ENCODE data around the gene NHSL2.
A peak's percentile ranks its signal among the peaks of the same experiment; 100 is the strongest.
"Not testable (repeated sequence)": the region's sequence is repeated elsewhere in the genome, so short reads cannot be mapped to it uniquely, and the experiment has no call there.

NHSL2 gene

DNA sequence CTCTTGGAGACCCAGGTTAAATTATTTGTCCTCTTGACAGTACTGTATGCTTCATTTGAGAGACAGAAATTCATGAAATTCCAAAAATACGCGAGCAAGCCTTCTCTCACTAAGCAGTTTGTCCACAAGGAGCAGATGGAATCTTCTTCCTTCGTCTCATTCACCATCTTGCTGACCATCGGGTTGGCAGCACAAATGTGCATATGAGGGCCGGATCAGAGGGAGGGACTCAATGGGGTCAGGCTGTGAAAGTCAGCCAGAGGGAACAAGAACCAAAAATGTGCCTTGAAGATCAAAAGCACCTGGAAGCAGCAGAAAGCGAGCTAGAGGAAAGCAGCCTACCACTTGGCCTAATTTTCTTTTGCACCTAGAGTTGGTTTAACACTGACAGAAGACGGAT lies 16.4 kb downstream of the NHSL2 start:
- no peak for DNase-seq

DNA sequence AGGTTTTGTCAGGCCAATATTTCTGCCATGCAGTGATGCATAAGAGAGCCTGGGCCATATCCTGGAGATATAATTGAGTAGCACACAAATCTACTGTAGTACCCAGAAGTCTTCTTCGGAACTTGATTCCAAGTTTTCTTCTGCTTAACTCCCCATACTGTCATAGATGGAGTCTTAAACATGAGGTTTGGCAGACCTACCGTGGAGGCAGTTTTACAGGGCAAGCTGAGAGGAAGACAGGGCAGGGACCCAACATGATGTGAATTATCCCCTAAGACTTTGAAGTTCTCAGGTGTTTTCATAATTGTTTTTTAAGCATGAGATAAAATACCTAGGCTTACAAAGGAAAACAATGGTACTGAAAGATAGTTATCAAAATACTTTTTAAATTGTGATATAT lies 18.2 kb downstream of the NHSL2 start:
- no peak for DNase-seq

DNA sequence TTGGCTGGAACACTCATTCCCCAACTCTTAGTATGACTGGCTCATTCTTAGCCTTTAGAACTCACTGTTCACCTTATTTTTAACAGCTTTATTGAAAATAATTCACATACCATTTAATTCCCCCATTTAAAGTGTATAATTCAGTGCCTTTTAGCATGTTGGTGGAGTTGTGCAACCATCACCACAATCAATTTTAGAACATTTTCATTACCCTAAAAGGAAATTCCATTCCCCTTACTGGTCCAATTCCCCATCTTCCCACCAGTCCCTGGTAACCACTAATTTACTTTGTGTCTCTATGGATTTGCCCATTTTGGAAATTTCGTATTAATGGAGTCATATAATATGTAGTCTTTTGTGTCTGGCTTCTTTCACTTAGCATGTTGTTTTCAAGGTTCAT lies 19.7 kb downstream of the NHSL2 start:
- DNase-seq: no peak

DNA sequence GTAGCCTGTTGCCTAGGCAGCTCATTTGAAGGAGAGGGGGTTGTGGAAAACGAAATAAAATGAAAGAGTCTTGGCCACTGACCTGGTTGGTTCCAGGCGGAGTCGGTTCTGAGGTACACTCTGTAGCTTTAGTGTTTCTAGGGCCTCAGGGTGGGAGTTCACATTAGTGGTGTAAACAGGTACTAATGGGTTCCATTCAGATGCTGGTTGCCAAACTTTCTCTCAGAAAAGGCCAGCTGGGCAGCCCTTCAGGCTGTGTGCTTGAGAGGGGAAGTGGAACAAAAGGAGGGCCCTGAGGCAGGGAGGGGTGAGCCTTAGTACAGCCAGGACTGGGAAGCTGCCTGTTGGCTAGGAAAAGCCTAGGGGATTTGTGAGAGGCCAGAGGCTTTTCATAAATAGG lies 24.8 kb downstream of the NHSL2 start:
- DNase-seq: no peak

DNA sequence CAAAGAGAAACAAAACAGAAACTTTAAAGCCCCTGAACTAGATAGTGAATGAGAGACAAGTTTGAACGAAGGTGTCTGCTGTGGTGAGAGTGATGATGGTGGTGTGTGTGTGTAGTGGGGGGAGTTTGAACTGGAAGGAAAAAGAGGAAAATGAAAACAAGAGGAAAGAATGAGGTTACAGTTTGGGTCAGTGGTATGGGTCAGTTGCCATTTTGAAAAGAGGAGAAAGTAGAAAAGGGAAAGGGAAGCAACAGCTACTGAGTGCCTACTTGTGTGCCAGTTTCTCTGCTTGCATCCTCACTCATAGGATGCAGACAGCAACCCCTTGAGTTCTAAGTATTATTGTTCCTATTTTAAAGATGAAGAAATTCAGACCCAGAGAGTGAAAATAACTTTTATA lies 26.0 kb downstream of the NHSL2 start:
- DNase-seq: no peak

DNA sequence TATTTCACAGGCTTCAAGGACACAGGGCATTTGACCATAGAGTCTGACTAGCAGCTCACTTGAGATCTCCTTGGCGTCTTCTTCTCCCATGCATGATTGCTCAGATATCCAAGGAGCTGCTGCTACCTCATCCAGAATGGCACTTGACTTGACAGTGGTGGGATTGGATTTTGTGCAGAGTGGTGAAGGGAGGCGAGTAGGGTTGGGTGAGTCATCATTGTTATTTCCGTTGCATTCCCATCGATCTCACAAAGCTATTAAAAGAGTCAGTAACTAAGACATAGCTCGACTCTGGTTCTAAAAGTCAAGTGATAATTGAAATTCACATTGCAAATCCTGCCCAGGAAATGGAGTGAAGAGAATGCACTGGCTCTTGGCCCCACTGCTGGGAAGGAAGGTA lies 27.7 kb downstream of the NHSL2 start:
- DNase-seq: no peak

DNA sequence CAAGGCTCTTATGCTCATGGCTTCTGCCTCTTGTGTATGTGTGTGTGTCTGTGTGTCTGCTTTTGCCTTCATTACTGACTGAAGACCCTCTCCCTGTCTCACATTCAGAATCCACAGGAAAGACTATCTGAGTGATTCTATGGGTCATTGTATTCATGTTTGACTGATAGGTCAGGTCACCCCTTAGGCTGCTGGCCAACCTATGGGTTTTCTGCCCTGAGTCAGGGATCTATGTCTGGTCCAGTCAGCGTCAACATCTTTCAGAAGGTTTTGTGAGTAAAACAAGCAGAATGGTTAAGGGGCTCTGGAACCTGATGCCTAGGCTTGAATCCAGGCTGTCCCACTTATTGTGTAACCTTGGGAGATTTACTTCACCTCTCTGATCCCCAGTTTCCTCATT lies 30.5 kb downstream of the NHSL2 start:
- DNase-seq: no peak

DNA sequence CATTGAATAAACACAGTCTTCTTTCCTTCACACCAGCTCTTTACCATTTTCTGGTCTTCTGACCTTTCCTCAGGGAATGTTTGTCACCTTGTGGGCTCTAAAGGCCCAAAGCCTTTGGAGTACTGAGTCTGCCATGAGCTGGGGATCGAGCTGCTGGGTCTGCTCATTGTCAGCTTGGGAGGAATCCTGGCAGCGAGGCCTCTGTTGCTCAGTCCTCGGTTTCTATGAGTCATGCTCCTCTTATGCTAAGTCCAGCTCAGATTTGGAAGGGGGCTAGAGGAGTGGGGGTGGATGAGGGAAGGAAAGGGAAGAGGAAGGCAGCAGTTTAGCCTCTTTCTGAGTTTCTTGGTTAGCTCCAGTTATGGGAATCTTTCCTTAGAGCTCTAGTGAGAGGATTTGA lies 31.1 kb downstream of the NHSL2 start:
- DNase-seq: no peak

DNA sequence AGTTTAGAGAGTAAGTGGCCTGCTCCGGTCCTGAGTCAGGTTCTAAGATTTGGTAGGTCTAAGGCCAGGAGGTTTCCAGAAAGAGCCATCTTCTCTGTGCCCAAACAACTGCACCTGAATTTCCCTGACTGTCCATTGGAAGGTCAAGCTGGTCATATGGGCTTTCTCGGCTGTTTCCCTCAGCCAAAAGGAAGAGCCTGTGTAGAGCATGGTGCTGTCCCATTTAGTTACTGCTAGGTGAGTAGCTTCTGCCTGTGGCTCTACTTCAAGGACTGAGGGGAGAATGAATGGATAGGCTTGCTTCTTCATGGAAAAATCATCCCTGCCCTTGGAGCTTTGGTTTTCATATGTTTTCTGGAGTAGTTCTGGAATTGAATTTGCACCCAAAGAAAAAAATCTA lies 33.7 kb downstream of the NHSL2 start:
- DNase-seq: no peak

DNA sequence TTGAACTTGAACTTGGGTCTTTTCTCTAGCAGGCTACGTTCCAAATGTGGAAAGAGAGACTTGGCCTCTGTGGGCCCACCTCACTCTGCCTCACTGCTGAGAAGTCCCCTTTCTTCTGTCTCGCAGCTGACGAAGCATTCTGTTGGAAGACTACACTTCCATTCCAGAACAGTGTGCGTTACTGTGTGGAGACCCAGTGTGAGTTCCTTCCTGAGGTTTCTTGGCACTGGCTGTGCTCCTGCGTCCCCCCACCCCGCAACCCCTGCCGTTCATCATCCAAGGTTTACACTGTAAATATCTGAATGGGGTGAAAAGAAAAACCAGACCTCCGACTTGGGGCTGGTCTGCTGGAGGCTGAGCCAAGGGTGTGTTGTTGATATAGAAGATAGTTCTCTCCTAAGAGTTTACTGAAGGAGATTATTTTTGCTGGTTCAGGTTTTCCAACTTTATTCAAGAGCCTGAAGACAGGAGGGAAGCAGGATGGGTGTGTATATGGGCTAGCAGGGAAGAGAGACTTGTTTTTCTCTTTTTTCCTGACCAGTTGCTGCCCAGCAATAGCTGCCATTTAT lies 34.7 kb downstream of the NHSL2 start:
- no peak for DNase-seq

DNA sequence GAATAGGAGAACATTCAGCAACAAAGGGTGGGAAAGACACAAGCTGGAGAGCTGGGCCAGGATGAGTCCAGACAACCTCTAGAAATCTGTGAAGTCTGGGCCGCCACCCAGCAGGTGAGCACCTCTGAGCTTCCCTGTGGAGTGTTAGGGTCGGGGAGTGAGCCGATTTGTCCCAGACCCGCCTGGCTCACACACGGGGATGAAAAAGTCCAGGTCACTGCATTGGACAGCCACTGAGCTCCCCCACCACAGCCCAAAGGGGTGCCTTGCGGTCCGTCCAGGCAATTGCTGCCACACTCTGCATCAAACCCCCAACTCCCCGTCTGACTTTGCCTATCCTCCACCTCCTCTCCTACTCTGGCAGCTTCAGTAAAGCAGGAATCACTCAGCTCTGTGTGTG lies 38.7 kb downstream of the NHSL2 start:
- DNase-seq: no peak

DNA sequence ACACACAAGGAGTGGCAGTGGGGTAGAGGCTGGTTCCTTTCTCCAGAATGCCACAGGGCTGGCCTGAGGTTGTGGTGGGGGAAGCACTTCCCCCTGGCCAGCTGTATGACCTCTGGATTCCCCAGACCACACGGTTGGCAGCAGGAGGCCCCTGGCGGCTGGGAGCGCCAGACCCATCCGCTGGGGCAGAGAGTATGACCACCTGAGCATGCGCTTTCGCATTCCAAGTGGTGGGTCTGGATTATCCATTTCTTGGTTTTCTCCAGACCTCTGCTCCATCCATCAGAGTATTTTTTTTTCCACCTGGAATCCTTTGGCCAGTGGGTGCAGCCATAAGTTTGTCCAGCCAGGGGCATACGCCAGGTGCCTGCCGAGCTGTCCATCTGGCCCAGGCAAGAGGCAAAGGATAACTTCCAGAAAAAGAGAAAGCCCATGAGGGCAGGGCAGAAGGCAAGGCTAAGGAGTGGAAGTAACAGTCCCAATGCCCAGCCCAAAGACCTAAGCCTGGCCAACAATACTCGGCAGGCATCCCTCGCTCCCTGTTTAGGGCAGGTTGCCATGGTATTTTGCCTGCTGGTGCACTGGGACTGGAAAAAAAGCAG lies 39.3 kb downstream of the NHSL2 start:
- DNase-seq: no peak

DNA sequence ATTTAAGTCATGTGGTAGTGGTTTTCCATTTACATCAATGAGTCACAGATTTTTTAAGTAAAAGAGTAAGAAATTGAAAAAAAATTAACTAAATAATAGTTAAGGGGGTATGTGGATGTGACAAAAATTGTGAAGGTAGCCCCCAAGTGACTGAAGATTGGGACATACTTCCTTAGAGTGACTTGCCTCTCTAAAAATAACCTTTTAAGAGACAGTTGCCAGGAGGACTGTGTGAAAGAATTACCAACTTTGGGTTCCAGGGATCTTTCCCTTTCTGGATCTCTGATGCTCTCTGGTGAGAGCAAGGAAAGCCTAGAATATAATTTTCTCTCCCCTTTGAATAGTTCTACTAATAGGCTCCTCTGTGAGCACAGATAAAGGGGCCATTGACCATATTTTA lies 42.7 kb downstream of the NHSL2 start:
- no peak for DNase-seq

DNA sequence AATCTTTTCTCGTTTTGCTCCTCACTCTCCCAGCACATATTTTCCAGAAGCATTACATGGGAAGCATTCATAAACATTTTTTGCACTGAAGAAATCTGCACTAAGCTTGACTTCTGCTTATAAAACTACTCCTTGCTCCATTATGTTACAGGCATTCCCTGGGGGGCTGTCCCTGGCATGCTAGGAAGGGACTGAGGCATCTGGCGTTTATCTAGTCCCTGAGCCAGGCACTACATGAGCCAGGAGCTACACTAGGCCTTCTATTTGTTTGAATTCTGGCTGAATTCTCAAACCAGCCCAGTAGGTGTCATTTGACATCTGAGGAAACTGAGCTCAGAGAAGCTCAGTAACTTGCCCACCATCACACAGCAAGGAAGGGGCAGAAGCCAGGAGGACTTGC lies 43.3 kb downstream of the NHSL2 start:
- DNase-seq: no peak

DNA sequence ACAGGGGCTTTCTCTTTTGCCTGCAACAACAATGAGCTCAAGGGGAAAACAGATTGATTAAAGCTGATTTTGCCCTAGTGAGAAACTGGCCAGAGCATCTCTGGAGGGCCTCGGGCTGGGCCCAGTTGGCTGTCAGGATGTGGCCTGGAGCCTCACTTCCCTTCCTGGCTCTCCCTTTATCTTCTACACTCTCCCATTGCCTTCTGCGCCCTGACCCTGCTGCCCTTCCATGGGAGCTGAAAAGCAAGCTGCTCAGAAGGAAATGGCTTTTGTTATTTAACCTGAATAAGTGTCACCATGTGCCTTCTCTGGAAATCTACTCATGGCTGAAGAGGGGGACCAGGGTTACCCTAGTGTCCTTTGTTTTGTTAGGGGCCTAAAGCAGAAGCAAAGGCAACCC lies 43.8 kb downstream of the NHSL2 start:
- no peak for DNase-seq

DNA sequence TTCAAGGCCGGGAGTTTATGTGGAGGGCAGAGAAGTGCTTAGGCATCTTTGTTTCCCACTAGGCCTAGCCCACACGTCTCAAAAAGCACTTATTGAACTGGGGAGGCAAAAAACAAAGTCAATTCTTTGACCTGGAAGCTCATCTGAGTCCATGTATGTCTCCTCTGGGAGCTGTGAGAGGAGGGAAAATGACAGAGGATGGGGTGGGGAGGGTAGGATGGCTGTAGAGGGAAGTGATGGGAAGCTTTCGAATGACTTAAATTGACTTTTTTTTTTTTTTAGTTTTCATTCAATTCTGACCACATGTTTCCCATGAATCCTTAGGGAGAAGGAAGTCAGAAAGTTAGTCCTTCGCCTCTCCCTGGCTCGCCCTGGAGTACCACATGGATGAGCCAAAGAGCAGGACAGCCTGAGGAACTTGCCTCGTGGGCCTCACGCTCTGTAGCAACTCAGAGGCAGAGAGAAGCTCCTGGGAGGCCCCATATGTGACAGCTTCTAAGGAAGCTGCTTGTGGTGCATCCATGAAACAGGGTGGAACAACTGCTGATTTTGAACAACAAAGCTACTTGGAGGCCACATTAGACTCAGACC lies 45.0 kb downstream of the NHSL2 start:
- DNase-seq: no peak

DNA sequence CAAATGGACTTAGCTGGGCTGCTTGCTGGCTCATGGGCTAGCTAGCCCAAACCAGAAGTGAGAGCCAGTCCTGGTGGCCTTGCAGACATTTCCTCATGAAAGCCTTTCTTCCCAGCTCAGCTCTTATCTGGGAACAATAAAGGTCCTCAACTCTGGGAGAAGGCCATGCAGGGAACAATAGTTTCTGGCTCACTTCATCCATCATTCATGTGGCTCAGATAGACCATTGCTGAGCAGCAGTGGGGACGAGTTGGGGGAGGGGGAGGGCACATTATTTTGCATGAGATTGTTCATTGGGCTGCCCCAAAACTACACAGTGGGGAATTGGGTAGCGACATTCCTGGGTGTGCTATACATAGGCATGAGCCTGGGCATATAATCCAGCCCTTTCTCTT lies 47.6 kb downstream of the NHSL2 start:
- DNase-seq: no peak

DNA sequence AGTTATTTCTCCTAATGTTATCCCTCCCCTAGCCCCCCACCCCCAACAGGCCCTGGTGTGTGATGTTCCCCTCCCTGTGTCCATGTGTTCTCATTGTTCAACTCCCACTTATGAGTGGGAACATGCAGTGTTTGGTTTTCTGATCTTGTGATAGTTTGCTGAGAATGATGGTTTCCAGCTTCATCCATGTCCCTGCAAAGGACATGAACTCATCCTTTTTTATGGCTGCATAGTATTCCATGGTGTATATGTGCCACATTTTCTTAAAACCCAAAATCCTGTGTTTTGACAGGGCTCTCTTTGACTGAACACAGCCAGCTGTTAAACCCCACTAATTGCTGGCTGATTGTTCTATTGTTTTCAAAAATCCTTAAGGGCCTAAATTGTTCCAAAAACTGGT lies 53.5 kb downstream of the NHSL2 start:
- not testable (repeated sequence) for DNase-seq

DNA sequence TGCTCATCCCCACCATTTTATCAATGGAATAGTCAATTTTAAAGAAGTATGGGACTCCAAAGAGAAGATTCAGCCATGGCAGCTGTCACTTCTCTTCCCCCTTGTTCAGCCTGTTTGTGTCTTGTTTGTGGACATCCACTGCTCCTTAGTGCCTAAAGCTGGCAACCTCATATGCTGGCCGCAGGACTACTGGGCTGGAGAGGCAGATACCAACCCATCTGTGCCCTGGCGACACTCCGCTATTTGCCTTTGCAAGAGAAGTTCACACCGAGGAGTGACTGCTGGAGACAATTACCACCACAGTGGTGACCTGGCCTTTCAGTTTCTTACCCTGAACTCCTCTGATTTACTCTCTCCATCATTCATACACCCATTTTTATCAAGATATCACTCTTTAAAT lies 64.3 kb downstream of the NHSL2 start:
- no peak for DNase-seq

DNA sequence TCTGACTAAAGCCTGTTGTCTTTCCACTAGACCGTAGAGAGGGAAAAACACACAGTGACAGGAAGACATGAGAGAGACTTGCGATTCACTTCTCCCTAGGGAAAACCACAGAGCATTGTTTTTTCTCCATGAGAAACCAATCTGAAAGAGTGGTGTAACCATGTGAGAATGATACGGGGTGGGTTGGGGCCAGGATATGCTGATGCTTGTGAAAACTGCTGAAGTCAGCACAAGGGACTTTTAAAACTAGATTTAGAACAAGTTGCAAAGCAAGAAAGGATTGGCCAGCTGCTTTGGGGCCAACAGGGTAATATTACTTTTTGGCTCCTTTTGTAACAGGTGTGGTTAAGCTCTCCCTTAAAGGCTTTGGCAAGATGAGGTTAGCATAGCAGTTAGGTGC lies 66.1 kb downstream of the NHSL2 start:
- DNase-seq: no peak

DNA sequence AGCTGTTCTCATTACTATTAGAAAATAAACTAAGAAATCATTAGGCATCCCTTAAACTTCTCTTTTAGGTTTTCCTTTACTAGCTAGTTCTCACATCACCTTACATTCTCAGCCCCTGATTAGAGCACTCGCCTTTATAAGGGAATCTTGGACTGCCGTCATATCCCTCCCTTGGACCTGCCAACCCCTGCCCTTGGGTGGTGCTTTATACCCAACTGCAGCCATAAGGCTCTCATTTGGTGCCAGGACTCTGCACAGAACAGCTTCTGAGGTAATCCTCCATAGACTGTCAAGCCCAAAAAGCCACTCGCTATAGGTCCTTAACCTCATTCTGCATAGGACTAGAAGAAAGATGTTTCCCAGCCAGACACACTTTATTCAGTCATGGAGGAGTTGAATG lies 67.5 kb downstream of the NHSL2 start:
- no peak for DNase-seq

DNA sequence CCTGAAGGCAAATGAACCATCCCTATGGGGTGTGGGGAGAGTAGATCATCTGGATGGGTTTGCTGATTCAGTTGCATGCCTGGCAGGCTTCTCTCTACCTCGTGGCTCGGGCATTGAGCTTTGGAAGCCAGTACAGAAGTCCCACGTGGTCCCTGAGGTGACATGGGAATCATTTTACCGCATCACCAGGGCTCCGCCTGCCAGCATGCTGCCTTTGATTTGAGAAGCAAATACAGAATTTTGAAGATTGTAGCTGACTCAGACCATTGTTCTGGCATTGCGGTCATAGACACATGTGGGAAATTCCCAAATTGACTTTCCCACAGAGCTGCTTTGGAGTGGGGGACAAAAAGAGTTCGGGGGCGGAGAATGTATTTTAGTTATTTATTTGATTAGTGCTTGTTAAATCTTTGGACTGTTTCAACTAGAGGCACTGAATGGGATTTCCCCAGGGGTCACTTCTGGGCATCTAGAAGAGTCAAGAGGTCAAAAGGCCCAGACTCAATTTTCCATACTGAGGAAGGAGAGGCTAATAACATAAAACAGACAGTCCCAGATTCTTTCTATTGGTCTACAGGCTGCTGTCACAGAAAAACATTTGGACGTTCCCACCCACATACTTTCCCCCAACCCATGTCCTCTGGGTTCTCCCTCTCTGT lies 79.3 kb downstream of the NHSL2 start:
- DNase-seq: no peak

DNA sequence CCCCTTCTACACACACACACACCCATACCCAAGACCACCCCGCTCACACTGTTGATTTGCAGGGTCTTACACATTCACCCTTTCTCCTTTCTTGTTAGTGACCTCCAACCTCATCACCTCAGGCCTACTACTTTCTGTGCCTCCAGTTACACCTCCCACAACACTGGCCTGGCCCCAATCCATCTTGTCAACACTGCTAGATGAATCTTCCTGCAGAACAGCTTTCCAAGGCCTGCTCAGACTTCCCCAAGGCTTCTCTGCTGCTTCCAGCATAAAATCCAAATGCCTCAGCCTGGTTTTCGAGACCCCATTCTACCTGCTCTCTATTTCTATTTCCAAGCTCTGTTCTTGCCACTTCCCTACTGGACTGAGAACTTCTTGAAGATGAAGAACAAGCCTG lies 79.9 kb downstream of the NHSL2 start:
- no peak for DNase-seq

DNA sequence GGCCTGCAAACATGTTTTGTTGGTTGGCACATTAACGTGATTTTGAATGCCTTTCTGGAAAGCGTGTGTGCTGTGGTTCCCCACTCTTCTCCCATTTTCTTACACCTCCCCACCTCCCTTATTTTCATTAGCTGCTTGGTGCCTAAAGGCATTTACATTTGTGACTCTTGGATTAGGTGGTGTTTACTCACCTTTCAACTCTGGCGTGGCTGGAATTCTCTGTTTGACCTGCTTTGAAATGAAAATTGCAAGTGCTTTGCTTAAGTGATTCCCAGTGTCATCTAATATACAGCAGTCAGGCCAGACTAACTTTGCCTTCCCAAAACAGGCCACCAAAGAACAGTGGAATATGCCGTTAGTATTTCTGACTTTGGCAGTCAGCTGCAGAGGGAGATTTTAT lies 80.5 kb downstream of the NHSL2 start:
- DNase-seq: no peak

DNA sequence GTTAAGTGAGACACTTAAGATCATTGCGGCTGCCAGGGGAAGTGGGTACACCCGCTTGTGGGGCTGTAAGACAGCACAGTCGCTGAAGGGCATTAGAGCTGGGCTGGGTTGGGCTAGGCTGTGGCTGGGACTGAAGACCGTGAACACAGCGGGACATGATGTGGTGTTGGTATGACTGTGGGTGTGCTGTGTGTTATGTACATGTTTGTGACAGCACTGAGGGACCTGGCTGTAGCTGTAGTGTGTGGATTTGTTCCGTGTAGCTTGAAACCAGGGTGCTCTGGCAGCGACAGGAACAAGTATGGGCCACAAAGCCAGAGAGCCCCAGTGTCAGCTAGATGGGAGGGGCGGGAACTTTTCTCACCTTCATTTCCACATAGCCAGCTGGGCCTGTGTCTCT lies 82.1 kb downstream of the NHSL2 start:
- DNase-seq: peak; percentile 12
